K562 (cell line): ENCODE data around the gene ELOVL1. TPM values are rescaled to one million over a fixed set of nuclear protein-coding genes. Genes with fewer than 3 reads are reported as not detected.

Experiments
- GATAD2B ChIP-seq: fragments of 450-650 bp; IDR thresholded peaks from 2 replicates; pipeline ENCODE4 v1.6.1; 2017; ENCODE audit warnings: mild to moderate bottlenecking, borderline replicate concordance
- HDAC3 ChIP-seq: fragments of 450-650 bp; IDR thresholded peaks from 2 replicates; pipeline ENCODE4 v1.6.1; 2018; ENCODE audit warnings: borderline replicate concordance, mild to moderate bottlenecking, moderate library complexity; ENCODE audit not compliant: partially characterized antibody
- ID3 ChIP-seq, 2 experiments: fragments of 250-450 bp in 1 of 2; fragments of 450-650 bp in 1 of 2; sonication (Bioruptor Pico) in 1 of 2; IDR thresholded peaks; 2 replicates each; pipeline versions ENCODE4 v1.6.1 to v1.8.0; 2016 to 2021; ENCODE audit warnings: mild to moderate bottlenecking in 2 of 2, moderate library complexity in 2 of 2, missing compliant biosample characterization in 1 of 2, missing genetic modification characterization in 1 of 2
- MCM2 ChIP-seq: fragments of 450-650 bp; IDR thresholded peaks from 2 replicates; pipeline ENCODE4 v1.6.1; 2017; ENCODE audit warnings: low read depth, mild to moderate bottlenecking
- NCOA2 ChIP-seq, 2 experiments: fragments of 450-650 bp; IDR thresholded peaks; 2 replicates each; pipeline ENCODE4 v1.6.1; 2018; ENCODE audit warnings: mild to moderate bottlenecking in 2 of 2, moderate library complexity in 1 of 2; ENCODE audit not compliant: partially characterized antibody in 2 of 2
- NR3C1 ChIP-seq: sonication (generic); formaldehyde crosslinking; IDR thresholded peaks from 2 replicates; pipeline ENCODE4 v1.8.1; 2022; ENCODE audit warnings: missing genetic modification reagents
- PHTF2 ChIP-seq: fragments of 250-450 bp; sonication (Bioruptor Pico); IDR thresholded peaks from 2 replicates; pipeline ENCODE4 v1.5.0; 2021; ENCODE audit warnings: mild to moderate bottlenecking
- TAL1 ChIP-seq: fragments of 450-650 bp; IDR thresholded peaks from 2 replicates; pipeline ENCODE4 v1.6.1; 2016; ENCODE audit warnings: mild to moderate bottlenecking
- ZBTB40 ChIP-seq, 2 experiments: fragments of 450-650 bp in 1 of 2; sonication (generic) in 1 of 2; formaldehyde crosslinking in 1 of 2; IDR thresholded peaks; 2 replicates each; pipeline versions ENCODE4 v1.7.1 to v1.9.0; 2016 to 2022; ENCODE audit warnings: inconsistent platforms in 1 of 2, mild to moderate bottlenecking in 1 of 2, missing genetic modification reagents in 1 of 2
- ZNF316 ChIP-seq: fragments of 450-650 bp; IDR thresholded peaks from 2 replicates; pipeline ENCODE4 v1.6.1; 2016
- ZNF398 ChIP-seq: fragments of 250-450 bp; sonication (Bioruptor Pico); IDR thresholded peaks from 2 replicates; pipeline ENCODE4 v1.8.0; 2021; ENCODE audit warnings: moderate library complexity, mild to moderate bottlenecking, inconsistent platforms
- polyA plus RNA-seq, 8 experiments: library from polyadenylated mRNA; depleted of rRNA in 4 of 8; stranded (reverse) in 5 of 8; unstranded in 3 of 8; fragments of >200 nt; fragmentation: Nextera tagmentation in 2 of 8; fragmentation: Illumina TruSeq in 1 of 8; extraction: Ambion mirVana in 2 of 8; extraction: Trizol in 1 of 8; gene quantifications; 2 replicates each; pipeline versions ENCODE4 v1.2.1 to v1.2.3, GENCODE V29; 2011 to 2014; ENCODE audit warnings: inconsistent platforms in 1 of 8, missing spikeins in 1 of 8
- total RNA-seq, 7 experiments: library from RNA; depleted of rRNA in 6 of 7; stranded (reverse); fragments of >200 nt in 6 of 7; fragmentation: Illumina TruSeq in 2 of 7; extraction: Trizol in 2 of 7; gene quantifications; 2 replicates each; pipeline versions ENCODE4 v1.2.1 to v1.2.3, GENCODE V29; 2011 to 2021; ENCODE audit warnings: low replicate concordance in 1 of 7

ELOVL1 gene
- total and polyA plus RNA-seq, 9 of the 15 experiments (the other 6 are each of a cell fraction or from before 2014, with no cell fraction given), result 51.0 to 157 (median 70.3) TPM

DNA sequence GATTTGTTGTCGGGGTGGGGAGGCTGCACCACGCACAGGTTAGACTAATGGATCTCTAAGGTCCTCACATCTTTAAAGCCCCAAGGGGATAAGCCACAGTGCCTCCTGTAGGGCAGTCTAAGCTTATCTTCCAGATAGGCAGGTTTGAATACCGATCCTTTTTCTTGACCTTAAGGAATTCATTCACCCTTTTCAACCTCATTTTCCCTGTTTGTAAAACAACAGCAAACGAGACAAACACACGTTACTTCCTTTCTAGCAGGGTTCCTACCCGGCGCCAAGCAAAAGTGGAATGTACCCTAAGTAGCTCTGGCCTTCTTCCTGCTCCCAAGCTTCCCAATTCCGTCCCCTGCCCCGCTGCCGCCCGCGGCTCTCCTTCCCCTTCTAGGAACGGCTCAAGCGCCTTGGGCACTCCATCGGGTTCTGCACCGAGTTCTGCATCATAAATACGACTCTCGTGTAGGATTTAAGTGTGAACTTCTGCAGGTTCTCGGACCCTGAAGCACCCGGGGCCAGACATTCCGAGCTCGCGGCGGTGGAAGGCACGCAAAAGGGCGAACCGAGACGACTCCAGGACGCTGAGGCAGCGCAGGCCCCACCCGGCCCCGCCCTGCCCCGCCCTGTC, 9.6 kb downstream of the ELOVL1 start (continued):
- TF ChIP-seq PHTF2 (CRISPR knock-in tag), result no peak
- no peak for TF ChIP-seq GATAD2B
- TF ChIP-seq ZNF316, result no peak
- no peak for TF ChIP-seq NR3C1 (CRISPR knock-in tag)
- TF ChIP-seq ZNF398 (CRISPR knock-in tag), result no peak
- no peak for TF ChIP-seq ZBTB40 (IDR thresholded peaks at IDR 0.05)
- no peak for TF ChIP-seq ZBTB40 (CRISPR knock-in tag; IDR thresholded peaks at IDR 0.05)
- TF ChIP-seq MCM2, result no peak
- TF ChIP-seq ID3 (CRISPR knock-in tag; IDR thresholded peaks at IDR 0.05), result no peak
- TF ChIP-seq ID3 (tag; IDR thresholded peaks at IDR 0.05), result peak; percentile 76
- TF ChIP-seq TAL1, result 0 out of 2 replicates have a peak, but pooled peaks have one; percentile 24
- TF ChIP-seq HDAC3, result no peak
- no peak for TF ChIP-seq NCOA2 (IDR thresholded peaks at IDR 0.05; ENCODE audit: partially characterized antibody in 2 of 2)
